ENCODE measurements around the gene SGCD.

SGCD gene

GRCh38 chr5:156378159-156378558 is 51.2 kb downstream of the SGCD start:
- WGBS (ENCODE audit: insufficient coverage): no CpG with 5 or more reads among the region's 2 CpGs
- Histone ChIP-seq H3K36me3 (ENCODE audit: control insufficient read depth in 4 of 4, insufficient read depth in 4 of 4, low read length in 3 of 4) (no peaks in the 10 kb centered on the region), H3K9me3 (ENCODE audit: control extremely low read depth in 1 of 5, control insufficient read depth in 4 of 5, insufficient read depth in 2 of 5, low read depth in 1 of 5, low read length in 4 of 5) (no peaks in the 10 kb centered on the region), H3K4me1 (ENCODE audit: control extremely low read depth in 1 of 4, control insufficient read depth in 4 of 4, insufficient read depth in 4 of 4, low read length in 3 of 4) (no peaks in the 10 kb centered on the region), H3K27ac (ENCODE audit: insufficient read depth in 1 of 2, low read depth in 1 of 2, low read length in 2 of 2, poor library complexity in 1 of 2, severe bottlenecking in 2 of 2) (no peak overlapping the region), H3K4me3 (ENCODE audit: control insufficient read depth in 1 of 7, extremely low read depth in 1 of 7, insufficient read depth in 4 of 7, low read depth in 2 of 7, low read length in 6 of 7) (no peak overlapping the region), H3K27me3 (replicated peaks in 2 of 5; ENCODE audit: control insufficient read depth in 4 of 5, insufficient read depth in 5 of 5, low read length in 4 of 5) (no peaks in the 10 kb centered on the region)
- POLR2A ChIA-PET: no interaction called here
- DNase-seq: no peak
- CTCF ChIA-PET: no interaction called here

GRCh38 chr5:156379206-156379605 is 52.2 kb downstream of the SGCD start:
- Histone ChIP-seq H3K36me3 (ENCODE audit: control insufficient read depth in 4 of 4, insufficient read depth in 4 of 4, low read length in 3 of 4) (no peaks in the 10 kb centered on the region), H3K27ac (ENCODE audit: insufficient read depth in 1 of 2, low read depth in 1 of 2, low read length in 2 of 2, poor library complexity in 1 of 2, severe bottlenecking in 2 of 2) (no peak overlapping the region), H3K27me3 (replicated peaks in 2 of 5; ENCODE audit: control insufficient read depth in 4 of 5, insufficient read depth in 5 of 5, low read length in 4 of 5) (no peaks in the 10 kb centered on the region), H3K9me3 (ENCODE audit: control extremely low read depth in 1 of 5, control insufficient read depth in 4 of 5, insufficient read depth in 2 of 5, low read depth in 1 of 5, low read length in 4 of 5) (no peaks in the 10 kb centered on the region), H3K4me3 (ENCODE audit: control insufficient read depth in 1 of 7, extremely low read depth in 1 of 7, insufficient read depth in 4 of 7, low read depth in 2 of 7, low read length in 6 of 7) (no peak overlapping the region), H3K4me1 (ENCODE audit: control extremely low read depth in 1 of 4, control insufficient read depth in 4 of 4, insufficient read depth in 4 of 4, low read length in 3 of 4) (no peaks in the 10 kb centered on the region)
- ChIA-PET POLR2A (no interaction called here), CTCF (no interaction called here)
- DNase-seq: no peak
- 91% methylated on average over 1 of the region's 1 CpG for WGBS (ENCODE audit: insufficient coverage)

- Histone ChIP-seq H3K36me3 (ENCODE audit: control insufficient read depth in 4 of 4, insufficient read depth in 4 of 4, low read length in 3 of 4) (no peaks in the 10 kb centered on the region), H3K27me3 (replicated peaks in 2 of 5; ENCODE audit: control insufficient read depth in 4 of 5, insufficient read depth in 5 of 5, low read length in 4 of 5) (no peaks in the 10 kb centered on the region), H3K4me3 (ENCODE audit: control insufficient read depth in 1 of 7, extremely low read depth in 1 of 7, insufficient read depth in 4 of 7, low read depth in 2 of 7, low read length in 6 of 7) (no peak overlapping the region), H3K27ac (ENCODE audit: insufficient read depth in 1 of 2, low read depth in 1 of 2, low read length in 2 of 2, poor library complexity in 1 of 2, severe bottlenecking in 2 of 2) (no peak overlapping the region), H3K9me3 (ENCODE audit: control extremely low read depth in 1 of 5, control insufficient read depth in 4 of 5, insufficient read depth in 2 of 5, low read depth in 1 of 5, low read length in 4 of 5) (no peaks in the 10 kb centered on the region), H3K4me1 (ENCODE audit: control extremely low read depth in 1 of 4, control insufficient read depth in 4 of 4, insufficient read depth in 4 of 4, low read length in 3 of 4) (no peaks in the 10 kb centered on the region)
- no peak for DNase-seq
- CTCF ChIA-PET: no interaction called here
- 93% methylated on average over 2 of the region's 3 CpGs for WGBS (ENCODE audit: insufficient coverage)
- POLR2A ChIA-PET: no interaction called here
These were observed 53.9 kb downstream of the SGCD start for GRCh38 chr5:156380848-156381247.

- no peak for DNase-seq
- Histone ChIP-seq H3K36me3 (ENCODE audit: control insufficient read depth in 4 of 4, insufficient read depth in 4 of 4, low read length in 3 of 4) (no peaks in the 10 kb centered on the region), H3K9me3 (ENCODE audit: control extremely low read depth in 1 of 5, control insufficient read depth in 4 of 5, insufficient read depth in 2 of 5, low read depth in 1 of 5, low read length in 4 of 5) (no peaks in the 10 kb centered on the region), H3K27ac (ENCODE audit: insufficient read depth in 1 of 2, low read depth in 1 of 2, low read length in 2 of 2, poor library complexity in 1 of 2, severe bottlenecking in 2 of 2) (no peak overlapping the region), H3K4me1 (ENCODE audit: control extremely low read depth in 1 of 4, control insufficient read depth in 4 of 4, insufficient read depth in 4 of 4, low read length in 3 of 4) (no peaks in the 10 kb centered on the region), H3K27me3 (replicated peaks in 2 of 5; ENCODE audit: control insufficient read depth in 4 of 5, insufficient read depth in 5 of 5, low read length in 4 of 5) (no peaks in the 10 kb centered on the region), H3K4me3 (ENCODE audit: control insufficient read depth in 1 of 7, extremely low read depth in 1 of 7, insufficient read depth in 4 of 7, low read depth in 2 of 7, low read length in 6 of 7) (no peak overlapping the region)
- 89% methylated on average over 3 of the region's 5 CpGs for WGBS (ENCODE audit: insufficient coverage)
- ChIA-PET POLR2A (no interaction called here), CTCF (interaction anchor here (2.0 kb wide), 1 partner anchor 9 kb away, joined by 4 read pairs; no protein-coding TSS in a partner anchor)
These were observed 56.7 kb downstream of the SGCD start for GRCh38 chr5:156383510-156384265.

GRCh38 chr5:156385416-156385815 is 58.5 kb downstream of the SGCD start:
- Histone ChIP-seq H3K4me3 (ENCODE audit: control insufficient read depth in 1 of 7, extremely low read depth in 1 of 7, insufficient read depth in 4 of 7, low read depth in 2 of 7, low read length in 6 of 7) (no peak overlapping the region), H3K27ac (ENCODE audit: insufficient read depth in 1 of 2, low read depth in 1 of 2, low read length in 2 of 2, poor library complexity in 1 of 2, severe bottlenecking in 2 of 2) (no peak overlapping the region), H3K36me3 (ENCODE audit: control insufficient read depth in 4 of 4, insufficient read depth in 4 of 4, low read length in 3 of 4) (no peaks in the 10 kb centered on the region), H3K27me3 (replicated peaks in 2 of 5; ENCODE audit: control insufficient read depth in 4 of 5, insufficient read depth in 5 of 5, low read length in 4 of 5) (no peaks in the 10 kb centered on the region), H3K9me3 (ENCODE audit: control extremely low read depth in 1 of 5, control insufficient read depth in 4 of 5, insufficient read depth in 2 of 5, low read depth in 1 of 5, low read length in 4 of 5) (no peaks in the 10 kb centered on the region), H3K4me1 (ENCODE audit: control extremely low read depth in 1 of 4, control insufficient read depth in 4 of 4, insufficient read depth in 4 of 4, low read length in 3 of 4) (no peaks in the 10 kb centered on the region)
- ChIA-PET POLR2A (no interaction called here), CTCF (interaction anchor here (2.0 kb wide), 1 partner anchor 10 kb away, joined by 4 read pairs; no protein-coding TSS in a partner anchor)
- 57% methylated on average over 1 of the region's 3 CpGs for WGBS (ENCODE audit: insufficient coverage)
- no peak for DNase-seq

- CTCF ChIA-PET: no interaction called here
- H3K4me3 ChIP-seq (ENCODE audit: control insufficient read depth in 1 of 7, extremely low read depth in 1 of 7, insufficient read depth in 4 of 7, low read depth in 2 of 7, low read length in 6 of 7): no peak overlapping the region
- no peaks in the 10 kb centered on the region for H3K4me1 ChIP-seq (ENCODE audit: control extremely low read depth in 1 of 4, control insufficient read depth in 4 of 4, insufficient read depth in 4 of 4, low read length in 3 of 4)
- H3K27ac ChIP-seq (ENCODE audit: insufficient read depth in 1 of 2, low read depth in 1 of 2, low read length in 2 of 2, poor library complexity in 1 of 2, severe bottlenecking in 2 of 2): no peak overlapping the region
- H3K9me3 ChIP-seq (ENCODE audit: control extremely low read depth in 1 of 5, control insufficient read depth in 4 of 5, insufficient read depth in 2 of 5, low read depth in 1 of 5, low read length in 4 of 5): no peaks in the 10 kb centered on the region
- no peaks in the 10 kb centered on the region for H3K27me3 ChIP-seq (replicated peaks in 2 of 5; ENCODE audit: control insufficient read depth in 4 of 5, insufficient read depth in 5 of 5, low read length in 4 of 5)
- WGBS (ENCODE audit: insufficient coverage): 100% methylated on average over 1 of the region's 4 CpGs
- H3K36me3 ChIP-seq (ENCODE audit: control insufficient read depth in 4 of 4, insufficient read depth in 4 of 4, low read length in 3 of 4): no peaks in the 10 kb centered on the region
- no peak for DNase-seq
- POLR2A ChIA-PET: no interaction called here
These were observed 60.0 kb downstream of the SGCD start for GRCh38 chr5:156386976-156387375.

- H3K4me3 ChIP-seq (ENCODE audit: control insufficient read depth in 1 of 7, extremely low read depth in 1 of 7, insufficient read depth in 4 of 7, low read depth in 2 of 7, low read length in 6 of 7): no peak overlapping the region
- ChIA-PET POLR2A (no interaction called here), CTCF (no interaction called here)
- no peaks in the 10 kb centered on the region for H3K9me3 ChIP-seq (ENCODE audit: control extremely low read depth in 1 of 5, control insufficient read depth in 4 of 5, insufficient read depth in 2 of 5, low read depth in 1 of 5, low read length in 4 of 5)
- DNase-seq: no peak
- no peak overlapping the region for H3K27ac ChIP-seq (ENCODE audit: insufficient read depth in 1 of 2, low read depth in 1 of 2, low read length in 2 of 2, poor library complexity in 1 of 2, severe bottlenecking in 2 of 2)
- no peaks in the 10 kb centered on the region for H3K27me3 ChIP-seq (replicated peaks in 2 of 5; ENCODE audit: control insufficient read depth in 4 of 5, insufficient read depth in 5 of 5, low read length in 4 of 5)
- H3K4me1 ChIP-seq (ENCODE audit: control extremely low read depth in 1 of 4, control insufficient read depth in 4 of 4, insufficient read depth in 4 of 4, low read length in 3 of 4): no peaks in the 10 kb centered on the region
- no peaks in the 10 kb centered on the region for H3K36me3 ChIP-seq (ENCODE audit: control insufficient read depth in 4 of 4, insufficient read depth in 4 of 4, low read length in 3 of 4)
These were observed 60.4 kb downstream of the SGCD start for GRCh38 chr5:156387391-156387790.

Measured in common myeloid progenitor, CD34-positive (primary cell).